Tibial nerve (tissue), 3 donors: ENCODE results near the gene SAMD8.

Experiments used
- POLR2A ChIP-seq, 2 donors: fragments of 450-650 bp; IDR thresholded peaks; one replicate each; pipeline ENCODE4 v1.6.1; 2017; ENCODE audit warnings: antibody characterized with exemption in 2 of 2, mild to moderate bottlenecking in 2 of 2, moderate library complexity in 2 of 2
- TF ChIP-seq, protein P1 (sequence below), 5 experiments: fragments of 200-600 bp in 3 of 5; fragments of 450-650 bp in 2 of 5; sonication (generic) in 3 of 5; IDR thresholded peaks; one replicate each; pipeline ENCODE4 v1.5.1; 2016 to 2019; ENCODE audit warnings: antibody characterized with exemption in 5 of 5, mild to moderate bottlenecking in 3 of 5, moderate library complexity in 2 of 5

DNA sequence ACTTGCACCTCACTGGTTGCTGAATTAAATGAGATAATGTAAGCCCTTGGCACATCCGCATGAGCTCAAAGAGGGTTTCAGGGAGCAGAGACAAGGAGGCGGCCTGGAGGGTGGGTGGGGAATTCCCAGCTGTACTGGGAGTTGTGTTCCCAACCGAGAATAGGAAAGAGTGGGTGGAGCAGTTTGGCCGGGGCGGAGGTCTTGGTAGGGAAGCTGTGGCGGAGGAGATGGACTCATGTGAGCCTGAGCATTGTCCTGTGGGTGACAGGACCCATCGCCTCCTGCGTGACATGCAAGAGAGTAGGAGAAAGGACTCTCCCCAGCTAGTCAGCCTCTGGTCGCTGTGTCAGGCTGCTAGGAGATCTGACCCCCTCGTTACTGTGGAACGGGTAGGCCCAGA is 41.0 kb upstream of the SAMD8 start:
- TF ChIP-seq, protein P1, sequence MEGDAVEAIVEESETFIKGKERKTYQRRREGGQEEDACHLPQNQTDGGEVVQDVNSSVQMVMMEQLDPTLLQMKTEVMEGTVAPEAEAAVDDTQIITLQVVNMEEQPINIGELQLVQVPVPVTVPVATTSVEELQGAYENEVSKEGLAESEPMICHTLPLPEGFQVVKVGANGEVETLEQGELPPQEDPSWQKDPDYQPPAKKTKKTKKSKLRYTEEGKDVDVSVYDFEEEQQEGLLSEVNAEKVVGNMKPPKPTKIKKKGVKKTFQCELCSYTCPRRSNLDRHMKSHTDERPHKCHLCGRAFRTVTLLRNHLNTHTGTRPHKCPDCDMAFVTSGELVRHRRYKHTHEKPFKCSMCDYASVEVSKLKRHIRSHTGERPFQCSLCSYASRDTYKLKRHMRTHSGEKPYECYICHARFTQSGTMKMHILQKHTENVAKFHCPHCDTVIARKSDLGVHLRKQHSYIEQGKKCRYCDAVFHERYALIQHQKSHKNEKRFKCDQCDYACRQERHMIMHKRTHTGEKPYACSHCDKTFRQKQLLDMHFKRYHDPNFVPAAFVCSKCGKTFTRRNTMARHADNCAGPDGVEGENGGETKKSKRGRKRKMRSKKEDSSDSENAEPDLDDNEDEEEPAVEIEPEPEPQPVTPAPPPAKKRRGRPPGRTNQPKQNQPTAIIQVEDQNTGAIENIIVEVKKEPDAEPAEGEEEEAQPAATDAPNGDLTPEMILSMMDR (IDR thresholded peaks at IDR 0.05) = no peak
- TF ChIP-seq POLR2A (IDR thresholded peaks at IDR 0.05) = no peak
